DND-41 (cell line): ENCODE measurements around the gene LINGO3.

ENCODE experiments used
- ATAC-seq: fragments of 200-7000 bp; cut with Tn5 transposase; 3 replicates; pipeline ENCODE4 v1.9.1; 2021; ENCODE audit warnings: low read depth; ENCODE audit not compliant: insufficient read depth
- DNase-seq: peaks from one replicate; pipeline ENCODE4 v3.0.0-alpha.2; 2020
- H2AFZ ChIP-seq: 2 replicates; pipeline ENCODE4 v1.6.0; 2012; ENCODE audit warnings: low read depth, low read length
- H3K27ac ChIP-seq: 2 replicates; pipeline ENCODE4 v1.5.1; 2012; ENCODE audit warnings: low read length, inconsistent platforms
- H3K27me3 ChIP-seq: fragments of 200-600 bp; sonication (generic); 2 replicates; pipeline ENCODE4 v1.6.0; 2012; ENCODE audit warnings: low read length, mild to moderate bottlenecking, inconsistent platforms; ENCODE audit not compliant: insufficient read depth, poor library complexity
- H3K36me3 ChIP-seq: 2 replicates; pipeline ENCODE4 v1.5.1; 2012; ENCODE audit warnings: low read length, inconsistent platforms; ENCODE audit not compliant: insufficient read depth
- H3K4me1 ChIP-seq: 2 replicates; pipeline ENCODE4 v1.5.1; 2012; ENCODE audit warnings: mild to moderate bottlenecking, low read length; ENCODE audit not compliant: insufficient read depth
- H3K4me2 ChIP-seq: 2 replicates; pipeline ENCODE4 v1.6.0; 2012; ENCODE audit warnings: mild to moderate bottlenecking, moderate library complexity, low read length, inconsistent platforms; ENCODE audit not compliant: insufficient read depth
- H3K4me3 ChIP-seq, 2 experiments: fragments of 200-600 bp in 1 of 2; shearing (Covaris generic) in 1 of 2; 2 replicates each; pipeline ENCODE4 v1.5.1; 2012 to 2016; ENCODE audit warnings: inconsistent platforms in 2 of 2, low read length in 2 of 2, mild to moderate bottlenecking in 2 of 2, low read depth in 1 of 2, moderate library complexity in 1 of 2
- H3K79me2 ChIP-seq: 2 replicates; pipeline ENCODE4 v1.6.0; 2012; ENCODE audit warnings: low read length, inconsistent platforms; ENCODE audit not compliant: insufficient read depth
- H3K9ac ChIP-seq: 2 replicates; pipeline ENCODE4 v1.6.0; 2012; ENCODE audit warnings: low read depth, mild to moderate bottlenecking, inconsistent platforms, low read length, moderate library complexity
- H3K9me3 ChIP-seq: 2 replicates; pipeline ENCODE4 v1.5.1; 2012; ENCODE audit warnings: low read length, moderate library complexity, mild to moderate bottlenecking, inconsistent platforms; ENCODE audit not compliant: insufficient read depth, severe bottlenecking
- H4K20me1 ChIP-seq: 2 replicates; pipeline ENCODE4 v1.6.0; 2012; ENCODE audit warnings: low read length; ENCODE audit not compliant: insufficient read depth
- CTCF ChIP-seq: IDR thresholded peaks from 2 replicates; pipeline ENCODE4 v1.5.1; 2012; ENCODE audit warnings: borderline replicate concordance, low read length, moderate library complexity, mild to moderate bottlenecking; ENCODE audit not compliant: poor library complexity, severe bottlenecking; ENCODE audit errors: extremely low read depth
- EZH2 ChIP-seq: IDR thresholded peaks from 3 replicates; pipeline ENCODE4 v1.6.1; 2012; ENCODE audit warnings: borderline replicate concordance, low read depth, mild to moderate bottlenecking, moderate library complexity, low read length, inconsistent platforms; ENCODE audit not compliant: severe bottlenecking

LINGO3 gene

GRCh38 chr19:2286402-2287140, 21.4 kb downstream of the LINGO3 start:
- no peaks in the 10 kb centered on the region for H3K27me3 ChIP-seq
- H3K4me1 ChIP-seq, result peaks cover 11% of the 10 kb centered on the region
- no peak for ATAC-seq

GRCh38 chr19:2283835-2284507, 24.0 kb downstream of the LINGO3 start:
- Histone ChIP-seq H3K4me1 (no peaks in the 10 kb centered on the region), H3K79me2 (no peaks in the 10 kb centered on the region)
- ATAC-seq, result no peak

More at GRCh38 chr19:2286402-2287140, 21.4 kb downstream of the LINGO3 start:
- no peak overlapping the region for H3K27ac ChIP-seq
- no peak overlapping the region for H3K9ac ChIP-seq
- no peak overlapping the region for H3K4me2 ChIP-seq
- H2AFZ ChIP-seq, result no peak overlapping the region
- peaks cover 9% of the 10 kb centered on the region; the same call in 1 of the 2 replicates for H4K20me1 ChIP-seq
- DNase-seq, result no peak
- no peaks in the 10 kb centered on the region for H3K36me3 ChIP-seq
- no peak overlapping the region for H3K4me3 ChIP-seq
- H3K79me2 ChIP-seq, result no peaks in the 10 kb centered on the region
- TF ChIP-seq CTCF (no peak), EZH2 (no peak)
- no peaks in the 10 kb centered on the region for H3K9me3 ChIP-seq

GRCh38 chr19:2282862-2283237, 25.1 kb downstream of the LINGO3 start:
- DNase-seq (no peak), ATAC-seq (no peak)
- H4K20me1 ChIP-seq, result peaks cover 2% of the 10 kb centered on the region; the same call in 1 of the 2 replicates
- no peak overlapping the region for H3K4me2 ChIP-seq
- no peak for TF ChIP-seq CTCF
- no peak for TF ChIP-seq EZH2
- no peaks in the 10 kb centered on the region for H3K36me3 ChIP-seq
- H3K4me1 ChIP-seq, result no peaks in the 10 kb centered on the region
- no peaks in the 10 kb centered on the region for H3K79me2 ChIP-seq
- H2AFZ ChIP-seq, result no peak overlapping the region
- no peak overlapping the region for H3K27ac ChIP-seq
- H3K4me3 ChIP-seq, result no peak overlapping the region
- no peaks in the 10 kb centered on the region for H3K9me3 ChIP-seq
- H3K9ac ChIP-seq, result no peak overlapping the region
- no peaks in the 10 kb centered on the region for H3K27me3 ChIP-seq

More at GRCh38 chr19:2283835-2284507, 24.0 kb downstream of the LINGO3 start:
- H3K9me3 ChIP-seq, result no peaks in the 10 kb centered on the region
- DNase-seq, result no peak
- no peak overlapping the region for H3K9ac ChIP-seq
- no peaks in the 10 kb centered on the region for H3K27me3 ChIP-seq
- peaks cover 9% of the 10 kb centered on the region; the same call in 1 of the 2 replicates for H4K20me1 ChIP-seq
- H2AFZ ChIP-seq, result no peak overlapping the region
- no peaks in the 10 kb centered on the region for H3K36me3 ChIP-seq
- no peak overlapping the region for H3K4me3 ChIP-seq
- H3K27ac ChIP-seq, result no peak overlapping the region
- TF ChIP-seq CTCF, result no peak
- TF ChIP-seq EZH2, result no peak
- no peak overlapping the region for H3K4me2 ChIP-seq
